Activated T-cell treated with anti-CD3 and anti-CD28 coated beads, Interleukin-2, amount 50 U/mL, for 4 hours (primary cell): ENCODE data around the gene PEBP1. TPM values are rescaled to one million over a fixed set of nuclear protein-coding genes. Genes with fewer than 3 reads are reported as not detected.

ENCODE experiments used
- ATAC-seq, 2 donors: fragments of 200-7000 bp; cut with Tn5 transposase; one replicate each; pipeline ENCODE4 v1.10.0; 2021
- DNase-seq: peaks from one replicate; pipeline ENCODE4 v3.0.0-alpha.2; 2020
- H3K27me3 Mint-ChIP-seq: one replicate; pipeline ENCODE4 v1.8.0; 2021; ENCODE audit warnings: low read depth, mixed read lengths
- H3K36me3 Mint-ChIP-seq: one replicate; pipeline ENCODE4 v1.8.0; 2022; ENCODE audit warnings: mixed read lengths; ENCODE audit not compliant: insufficient read depth
- H3K4me1 Mint-ChIP-seq: one replicate; pipeline ENCODE4 v1.8.0; 2021; ENCODE audit warnings: low read depth, mixed read lengths
- H3K4me3 Mint-ChIP-seq: one replicate; pipeline ENCODE4 v1.8.0; 2021; ENCODE audit warnings: mild to moderate bottlenecking, moderate library complexity, mixed read lengths
- H3K9me3 Mint-ChIP-seq: one replicate; pipeline ENCODE4 v1.8.0; 2021; ENCODE audit warnings: mixed read lengths
- total RNA-seq, 3 donors: library from RNA; stranded (reverse); gene quantifications; one replicate each; pipeline ENCODE4 v1.2.1, GENCODE V29; 2021

The PEBP1 gene
- total RNA-seq, 3 donors from 2014 or later = 144 to 194 (median 166) TPM

- DNase-seq (no peak), ATAC-seq (no peak)
- no peak overlapping the region for H3K4me3 Mint-ChIP-seq
- peaks cover 19% of the 10 kb centered on the region for H3K36me3 Mint-ChIP-seq
- H3K4me1 Mint-ChIP-seq = no peaks in the 10 kb centered on the region
- H3K27me3 Mint-ChIP-seq = no peaks in the 10 kb centered on the region
- no peaks in the 10 kb centered on the region for H3K9me3 Mint-ChIP-seq
Measured at GRCh38 chr12:118150625-118151024, 14.7 kb downstream of the PEBP1 start.

GRCh38 chr12:118151755-118152154, 15.8 kb downstream of the PEBP1 start:
- Mint-ChIP-seq H3K4me3 (no peak overlapping the region), H3K27me3 (no peaks in the 10 kb centered on the region), H3K36me3 (peaks cover 15% of the 10 kb centered on the region), H3K9me3 (no peaks in the 10 kb centered on the region), H3K4me1 (no peaks in the 10 kb centered on the region)
- no peak for DNase-seq
- no peak for ATAC-seq

GRCh38 chr12:118160536-118160935, 24.6 kb downstream of the PEBP1 start:
- Mint-ChIP-seq H3K27me3 (no peaks in the 10 kb centered on the region), H3K4me1 (peaks cover 12% of the 10 kb centered on the region), H3K9me3 (no peaks in the 10 kb centered on the region), H3K4me3 (no peak overlapping the region), H3K36me3 (peaks cover 38% of the 10 kb centered on the region)
- no peak for ATAC-seq
- DNase-seq = no peak

DNA sequence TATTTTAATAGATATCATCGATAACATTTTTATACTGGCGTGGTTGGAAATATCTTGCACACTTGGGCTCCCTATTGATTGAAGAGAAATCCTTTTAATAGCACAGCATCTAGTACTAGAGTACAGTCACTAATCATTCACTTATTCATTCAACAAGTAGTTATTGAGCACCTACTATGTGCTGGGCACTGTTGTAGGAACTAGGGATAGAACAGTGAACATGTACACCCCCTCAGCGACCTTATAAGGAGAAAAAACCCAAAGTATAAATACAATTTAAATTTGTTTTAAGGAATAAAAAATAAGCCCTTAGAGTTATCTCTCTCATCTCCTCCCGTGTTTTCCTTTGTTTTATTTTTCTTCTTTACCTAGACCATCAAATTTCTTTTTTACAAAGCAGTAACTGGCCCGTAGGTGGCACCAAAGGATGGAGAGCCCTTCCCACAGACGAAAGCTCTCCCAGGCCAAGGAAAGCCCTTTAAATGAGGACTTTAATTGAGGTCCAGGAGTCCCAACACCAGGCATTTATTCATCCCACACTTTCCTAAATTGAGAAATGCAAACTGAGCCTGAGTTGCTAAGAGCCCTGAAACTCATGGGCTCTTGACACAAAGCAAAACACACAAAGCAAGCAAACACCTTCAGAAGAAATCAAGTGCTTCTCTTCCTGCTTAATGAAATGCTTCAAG, 29.0 kb downstream of the PEBP1 start:
- H3K27me3 Mint-ChIP-seq = no peaks in the 10 kb centered on the region
- peaks cover 51% of the 10 kb centered on the region for H3K36me3 Mint-ChIP-seq
- H3K4me3 Mint-ChIP-seq = no peak overlapping the region
- no peaks in the 10 kb centered on the region for H3K9me3 Mint-ChIP-seq
- peaks cover 23% of the 10 kb centered on the region for H3K4me1 Mint-ChIP-seq
- DNase-seq = no peak
- ATAC-seq = no peak

DNA sequence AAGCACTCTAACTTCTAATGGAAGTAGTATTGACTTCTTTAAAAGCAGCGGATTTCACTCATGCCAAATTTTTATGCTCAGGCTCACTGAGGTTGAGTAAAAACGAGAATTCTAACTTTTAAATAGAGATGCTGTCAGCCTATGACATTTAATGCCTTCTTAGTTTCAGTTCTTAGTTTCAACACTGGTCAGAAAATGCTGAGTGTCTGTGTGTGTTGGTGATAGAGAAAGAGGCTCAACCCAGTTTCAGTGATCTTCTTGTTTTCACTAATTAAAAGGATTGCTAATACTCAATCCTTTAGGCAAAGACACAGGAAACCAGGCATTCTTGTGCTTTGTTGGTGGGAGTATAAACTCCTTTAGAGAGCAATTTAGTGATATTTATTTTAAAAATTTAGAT, 31.0 kb downstream of the PEBP1 start:
- ATAC-seq (peak; percentile 94 to 96), DNase-seq (no peak)
- H3K4me3 Mint-ChIP-seq = no peak overlapping the region
- peaks cover 23% of the 10 kb centered on the region for H3K4me1 Mint-ChIP-seq
- H3K27me3 Mint-ChIP-seq = no peaks in the 10 kb centered on the region
- H3K9me3 Mint-ChIP-seq = no peaks in the 10 kb centered on the region
- peaks cover 48% of the 10 kb centered on the region for H3K36me3 Mint-ChIP-seq

DNA sequence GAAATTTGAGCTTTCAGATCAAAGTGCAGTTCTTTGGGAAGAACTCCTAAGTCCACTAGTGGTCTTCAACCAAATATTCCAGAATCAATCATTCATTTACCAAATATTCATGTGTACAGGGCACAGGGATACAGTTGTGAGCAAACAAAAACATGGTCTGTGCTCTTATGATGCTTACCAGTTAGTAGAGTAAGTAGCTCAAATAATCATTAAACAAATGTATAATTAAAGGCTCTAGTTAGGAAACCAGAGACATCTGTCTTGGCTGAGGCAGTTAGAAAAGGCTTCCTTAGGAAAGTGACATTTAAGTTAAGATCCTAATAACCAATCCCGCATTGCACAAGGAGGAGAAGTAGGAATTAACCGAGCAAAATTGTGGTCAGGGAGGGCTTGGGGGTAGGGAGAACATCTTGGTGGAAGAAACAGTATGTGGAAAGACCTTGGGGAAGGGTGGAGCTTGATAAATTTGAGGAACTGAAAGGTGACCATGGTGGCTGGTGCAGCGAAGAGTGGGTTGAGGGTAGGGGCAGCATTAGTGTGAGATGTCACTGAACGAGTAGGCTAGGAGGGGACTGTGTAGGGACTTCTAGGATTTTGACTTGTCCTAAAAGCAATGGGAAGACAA, 40.0 kb downstream of the PEBP1 start:
- DNase-seq (no peak), ATAC-seq (no peak)
- Mint-ChIP-seq H3K9me3 (no peaks in the 10 kb centered on the region), H3K4me3 (no peak overlapping the region), H3K36me3 (peaks cover 40% of the 10 kb centered on the region), H3K27me3 (no peaks in the 10 kb centered on the region), H3K4me1 (no peaks in the 10 kb centered on the region)

DNA sequence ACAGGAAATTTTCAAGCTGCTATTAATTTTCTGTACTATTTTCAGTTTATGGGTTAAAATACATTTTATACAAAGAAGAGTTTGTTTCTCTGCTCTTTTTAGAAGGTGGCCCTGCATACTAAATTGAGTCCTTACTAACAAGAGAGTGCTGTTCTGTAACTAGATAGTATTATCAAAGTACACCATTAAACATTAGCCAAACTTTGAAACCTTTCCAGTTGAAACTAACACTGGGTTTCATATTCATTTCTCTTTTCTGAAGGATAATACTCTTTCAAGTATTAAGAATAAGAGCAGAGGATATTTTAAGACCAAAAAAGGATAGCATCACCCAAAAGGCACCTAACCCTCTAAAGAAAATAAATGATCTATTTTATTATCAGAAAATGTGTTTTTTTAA, 47.2 kb downstream of the PEBP1 start:
- Mint-ChIP-seq H3K4me3 (no peak overlapping the region), H3K9me3 (no peaks in the 10 kb centered on the region), H3K4me1 (peaks cover 22% of the 10 kb centered on the region), H3K36me3 (peaks cover 21% of the 10 kb centered on the region), H3K27me3 (no peaks in the 10 kb centered on the region)
- no peak for DNase-seq
- ATAC-seq = no peak

DNA sequence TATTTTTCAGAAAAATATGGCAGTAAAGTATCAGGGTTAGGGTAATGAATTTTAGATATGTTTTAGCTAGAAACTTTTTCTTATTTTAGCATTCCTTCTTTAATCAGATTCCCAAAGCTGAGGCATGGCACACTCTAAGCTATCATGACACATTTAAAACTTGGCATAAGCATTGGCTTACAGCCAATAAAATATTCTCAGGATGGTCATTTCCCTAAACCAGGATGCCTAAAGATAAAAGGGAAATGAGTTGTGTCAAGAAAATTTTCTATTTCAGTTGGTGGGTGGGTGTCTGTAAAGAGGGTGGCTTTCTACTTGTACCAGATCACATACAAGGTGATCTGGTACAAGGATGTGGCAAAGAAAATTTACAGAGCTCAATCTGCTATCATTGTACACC, 47.8 kb downstream of the PEBP1 start:
- Mint-ChIP-seq H3K36me3 (peaks cover 21% of the 10 kb centered on the region), H3K9me3 (no peaks in the 10 kb centered on the region), H3K27me3 (no peaks in the 10 kb centered on the region), H3K4me1 (peaks cover 24% of the 10 kb centered on the region), H3K4me3 (no peak overlapping the region)
- DNase-seq = no peak
- ATAC-seq = no peak

GRCh38 chr12:118185602-118186397, 49.9 kb downstream of the PEBP1 start:
- Mint-ChIP-seq H3K9me3 (no peaks in the 10 kb centered on the region), H3K27me3 (no peaks in the 10 kb centered on the region), H3K4me3 (no peak overlapping the region), H3K36me3 (peaks cover 23% of the 10 kb centered on the region), H3K4me1 (peaks cover 24% of the 10 kb centered on the region)
- DNase-seq (no peak), ATAC-seq (no peak)

- Mint-ChIP-seq H3K27me3 (no peaks in the 10 kb centered on the region), H3K4me1 (peaks cover 18% of the 10 kb centered on the region), H3K36me3 (peaks cover 20% of the 10 kb centered on the region), H3K4me3 (no peak overlapping the region), H3K9me3 (no peaks in the 10 kb centered on the region)
- ATAC-seq (no peak), DNase-seq (no peak)
Measured at GRCh38 chr12:118187751-118188435, 52.0 kb downstream of the PEBP1 start.

GRCh38 chr12:118188690-118189371, 52.9 kb downstream of the PEBP1 start:
- no peak for DNase-seq

GRCh38 chr12:118189741-118190191, 53.8 kb downstream of the PEBP1 start:
- H3K36me3 Mint-ChIP-seq = peaks cover 20% of the 10 kb centered on the region
- no peaks in the 10 kb centered on the region for H3K9me3 Mint-ChIP-seq
- H3K4me1 Mint-ChIP-seq = peaks cover 14% of the 10 kb centered on the region
- H3K4me3 Mint-ChIP-seq = no peak overlapping the region
- H3K27me3 Mint-ChIP-seq = no peaks in the 10 kb centered on the region
- DNase-seq (no peak), ATAC-seq (no peak)

More at GRCh38 chr12:118188690-118189371, 52.9 kb downstream of the PEBP1 start:
- Mint-ChIP-seq H3K36me3 (peaks cover 20% of the 10 kb centered on the region), H3K9me3 (no peaks in the 10 kb centered on the region), H3K4me1 (peaks cover 14% of the 10 kb centered on the region), H3K4me3 (no peak overlapping the region), H3K27me3 (no peaks in the 10 kb centered on the region)
- no peak for ATAC-seq

DNA sequence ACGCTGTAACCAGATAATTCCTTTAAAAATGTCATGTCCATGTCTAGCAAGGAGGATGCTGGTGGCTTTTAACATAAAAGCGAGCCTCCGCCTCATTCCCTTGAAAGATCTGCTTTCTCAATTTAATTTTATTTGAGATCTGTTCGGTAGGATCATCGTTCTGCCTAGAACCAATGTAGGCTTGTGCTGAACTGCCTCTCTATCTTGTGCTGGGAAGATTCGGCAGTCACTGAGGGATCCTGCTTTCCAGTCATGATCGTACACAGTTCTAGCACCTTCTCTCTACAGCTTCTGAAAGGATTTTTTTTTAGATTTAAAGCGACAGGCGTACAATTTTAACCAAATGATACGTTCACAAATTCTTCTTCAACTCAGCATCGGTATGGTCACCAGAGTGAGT, 54.3 kb downstream of the PEBP1 start:
- Mint-ChIP-seq H3K4me3 (no peak overlapping the region), H3K4me1 (peaks cover 14% of the 10 kb centered on the region), H3K9me3 (no peaks in the 10 kb centered on the region), H3K36me3 (peaks cover 20% of the 10 kb centered on the region), H3K27me3 (no peaks in the 10 kb centered on the region)
- ATAC-seq (no peak), DNase-seq (no peak)

GRCh38 chr12:118193477-118193876, 57.6 kb downstream of the PEBP1 start:
- Mint-ChIP-seq H3K36me3 (peaks cover 28% of the 10 kb centered on the region), H3K27me3 (no peaks in the 10 kb centered on the region)
- no peak for DNase-seq

More at GRCh38 chr12:118193477-118193876, 57.6 kb downstream of the PEBP1 start:
- Mint-ChIP-seq H3K9me3 (no peaks in the 10 kb centered on the region), H3K4me3 (no peak overlapping the region), H3K4me1 (peaks cover 2% of the 10 kb centered on the region)
- ATAC-seq = no peak
